Epithelial cell of esophagus (primary cell): ENCODE measurements around the gene WASHC4.

Experiments
- DNase-seq: peaks from one replicate; pipeline ENCODE4 v3.0.0; 2010; ENCODE audit warnings: low read depth
- H3K4me3 ChIP-seq: 2 replicates; pipeline ENCODE4 v1.5.1; 2011; ENCODE audit warnings: mild to moderate bottlenecking, low read length, control low read depth
- TF ChIP-seq, protein P1 (sequence below): IDR thresholded peaks from 2 replicates; pipeline ENCODE4 v1.5.1; 2011; ENCODE audit warnings: low read depth, mild to moderate bottlenecking, low read length, control low read depth, inconsistent platforms; ENCODE audit not compliant: insufficient read depth; ENCODE audit errors: missing control alignments

Gene WASHC4

DNA sequence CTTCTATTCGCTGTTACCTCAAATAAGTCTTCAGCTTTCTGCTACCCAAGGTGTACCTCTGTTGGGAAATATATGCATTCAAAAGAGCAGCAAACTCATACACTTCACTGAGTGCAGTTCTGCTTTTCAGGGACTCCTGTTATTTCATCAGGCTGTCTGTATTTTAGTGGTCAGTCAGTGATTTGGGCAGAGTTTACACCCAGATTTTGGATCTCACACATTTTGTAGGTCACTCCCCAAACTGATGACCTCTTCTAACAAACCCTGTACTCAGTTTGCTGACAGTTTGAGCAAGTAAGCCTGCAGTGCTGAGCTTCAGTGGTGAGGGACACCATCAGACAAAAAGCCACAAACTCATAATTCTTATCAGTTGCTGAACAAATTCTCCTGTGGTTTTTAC lies 8.2 kb upstream of the WASHC4 start:
- TF ChIP-seq, protein P1, sequence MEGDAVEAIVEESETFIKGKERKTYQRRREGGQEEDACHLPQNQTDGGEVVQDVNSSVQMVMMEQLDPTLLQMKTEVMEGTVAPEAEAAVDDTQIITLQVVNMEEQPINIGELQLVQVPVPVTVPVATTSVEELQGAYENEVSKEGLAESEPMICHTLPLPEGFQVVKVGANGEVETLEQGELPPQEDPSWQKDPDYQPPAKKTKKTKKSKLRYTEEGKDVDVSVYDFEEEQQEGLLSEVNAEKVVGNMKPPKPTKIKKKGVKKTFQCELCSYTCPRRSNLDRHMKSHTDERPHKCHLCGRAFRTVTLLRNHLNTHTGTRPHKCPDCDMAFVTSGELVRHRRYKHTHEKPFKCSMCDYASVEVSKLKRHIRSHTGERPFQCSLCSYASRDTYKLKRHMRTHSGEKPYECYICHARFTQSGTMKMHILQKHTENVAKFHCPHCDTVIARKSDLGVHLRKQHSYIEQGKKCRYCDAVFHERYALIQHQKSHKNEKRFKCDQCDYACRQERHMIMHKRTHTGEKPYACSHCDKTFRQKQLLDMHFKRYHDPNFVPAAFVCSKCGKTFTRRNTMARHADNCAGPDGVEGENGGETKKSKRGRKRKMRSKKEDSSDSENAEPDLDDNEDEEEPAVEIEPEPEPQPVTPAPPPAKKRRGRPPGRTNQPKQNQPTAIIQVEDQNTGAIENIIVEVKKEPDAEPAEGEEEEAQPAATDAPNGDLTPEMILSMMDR: no peak
- DNase-seq: no peak
- no peak overlapping the region for H3K4me3 ChIP-seq

DNA sequence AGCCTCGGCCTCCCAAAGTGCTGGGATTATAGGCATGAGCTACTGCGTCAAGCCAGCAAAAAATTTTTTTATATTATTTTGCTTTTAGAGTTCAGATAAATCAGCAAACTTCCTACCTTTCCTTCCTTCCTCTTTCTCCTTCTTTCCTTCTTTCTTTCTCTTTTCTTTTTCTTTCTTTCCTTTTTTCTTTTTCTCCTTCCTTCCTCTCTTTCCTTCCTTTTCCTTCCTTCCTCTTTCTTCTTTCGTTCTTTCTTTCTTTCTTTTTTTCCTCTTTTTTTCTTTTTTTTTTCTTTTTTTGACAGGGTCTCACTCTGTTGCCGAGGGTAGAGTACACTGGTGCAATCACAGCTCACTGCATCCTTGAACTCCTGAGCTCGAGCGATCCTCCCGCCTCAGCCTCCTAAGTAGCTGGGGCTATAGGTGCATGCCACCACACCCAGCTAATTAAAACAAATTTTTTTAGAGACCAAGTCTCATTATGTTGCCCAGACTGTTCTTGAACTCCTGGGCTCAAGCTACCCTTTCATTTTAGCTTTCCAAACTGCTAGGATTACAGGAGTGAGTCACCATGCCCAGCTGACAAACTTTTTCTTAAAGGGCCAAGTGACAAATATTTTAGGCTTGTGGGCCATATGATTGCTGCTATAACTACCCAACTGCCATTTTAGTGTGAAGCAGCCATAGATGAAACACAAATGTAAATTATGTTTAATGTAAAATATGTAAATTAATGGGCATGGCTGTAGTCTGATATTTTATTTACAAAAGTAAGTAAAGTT lies 7.1 kb upstream of the WASHC4 start:
- TF ChIP-seq, protein P1: no peak
- H3K4me3 ChIP-seq: no peak overlapping the region
- peak; percentile 68 for DNase-seq

DNA sequence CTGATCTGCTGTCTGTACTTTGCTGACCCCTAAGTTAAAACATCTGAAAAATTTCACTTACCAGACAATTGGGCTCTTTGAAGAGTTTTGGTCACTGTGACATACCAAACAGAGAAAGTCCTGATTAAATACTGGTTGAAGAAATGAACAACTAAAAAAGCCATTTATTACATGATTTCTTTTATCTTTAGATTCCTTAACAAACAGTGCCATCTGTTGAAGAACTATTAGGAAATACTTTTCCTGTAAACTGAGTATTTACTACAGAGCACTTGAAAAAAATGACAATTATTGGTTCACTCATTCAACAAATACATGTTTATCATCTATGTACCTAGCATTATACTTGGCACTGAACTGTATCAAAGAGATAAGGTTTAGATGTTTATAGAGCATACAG lies 6.5 kb upstream of the WASHC4 start:
- TF ChIP-seq, protein P1: no peak
- no peak for DNase-seq
- H3K4me3 ChIP-seq: no peak overlapping the region

DNA sequence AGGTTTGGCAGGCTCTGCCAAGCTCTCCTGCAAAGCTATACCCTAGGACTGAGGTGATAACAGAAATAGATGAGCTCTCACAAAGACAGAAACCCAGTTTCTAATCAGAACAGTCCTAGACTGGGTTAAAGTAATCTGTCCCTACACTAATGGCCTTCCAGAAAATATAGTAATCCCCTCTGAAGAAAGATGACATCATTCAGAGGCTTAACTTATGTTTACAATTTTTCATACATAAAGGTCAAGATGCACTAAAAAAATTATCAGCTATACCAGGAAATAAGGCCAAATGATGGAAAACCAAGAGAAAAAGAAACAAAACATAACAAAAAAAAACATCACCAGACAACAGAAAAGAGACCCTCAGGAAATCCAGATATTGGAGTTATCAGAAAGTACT lies 4.9 kb upstream of the WASHC4 start:
- DNase-seq: no peak
- TF ChIP-seq, protein P1: no peak
- no peak overlapping the region for H3K4me3 ChIP-seq

DNA sequence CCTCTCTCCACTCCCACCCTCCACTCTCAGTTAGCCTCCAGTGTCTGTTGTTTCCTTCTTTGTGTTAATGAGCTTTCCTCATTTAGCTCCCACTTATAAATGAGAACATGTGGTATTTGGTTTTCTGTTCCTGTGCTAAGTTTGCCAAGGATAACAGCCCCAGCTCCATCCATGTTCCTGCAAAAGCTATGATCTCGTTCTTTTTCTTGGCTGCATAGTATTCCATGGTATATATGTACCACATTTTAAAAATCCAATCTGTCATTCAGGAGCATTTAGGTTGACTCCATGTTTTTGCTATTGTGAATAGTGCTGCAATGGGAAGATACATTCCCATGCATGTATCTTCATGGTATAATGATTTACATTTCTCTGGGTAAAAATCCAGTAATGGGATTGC lies 2.8 kb upstream of the WASHC4 start:
- TF ChIP-seq, protein P1: no peak
- H3K4me3 ChIP-seq: no peak overlapping the region
- DNase-seq: no peak

DNA sequence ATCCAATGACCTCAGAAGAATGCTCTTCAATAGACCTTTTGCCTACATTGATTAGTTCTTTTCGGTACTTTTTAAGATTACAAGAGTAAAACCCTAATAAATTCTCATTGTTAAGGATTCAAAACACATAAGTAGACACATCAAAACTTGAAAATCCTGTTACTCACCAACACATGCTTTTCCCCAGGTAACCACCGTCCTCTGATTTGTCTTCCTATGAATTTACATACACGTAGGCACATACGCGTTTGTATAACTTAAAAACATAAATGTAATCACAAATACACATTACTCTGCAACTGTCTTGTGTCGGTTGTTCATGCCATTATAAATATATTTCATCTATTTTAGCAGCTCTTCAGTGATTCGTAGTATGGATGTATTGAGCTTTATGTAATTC lies 910 bp upstream of the WASHC4 start:
- TF ChIP-seq, protein P1: no peak
- peak; percentile 70 for DNase-seq
- peak overlapping the region; percentile 76 for H3K4me3 ChIP-seq

DNA sequence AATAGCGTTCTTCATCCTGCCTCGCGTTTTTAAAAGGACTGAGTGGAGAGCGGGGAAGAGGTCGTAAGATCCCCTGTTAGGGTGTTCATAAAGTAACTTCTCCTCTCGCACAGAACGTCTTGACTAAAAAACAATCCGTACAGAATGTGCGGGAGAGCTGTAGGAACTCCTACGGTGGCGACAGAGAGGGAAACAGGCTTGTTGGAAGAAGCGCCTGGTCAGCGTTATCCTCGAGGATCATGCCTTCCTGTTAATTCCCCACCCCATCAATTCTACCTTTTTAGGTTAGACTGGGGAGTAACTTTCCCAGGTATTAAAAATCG lies 399 bp upstream of the WASHC4 start:
- TF ChIP-seq, protein P1: no peak
- no peak for DNase-seq
- peak overlapping the region; percentile 76 for H3K4me3 ChIP-seq
